ENCODE data around the gene TMEM256.

DNA sequence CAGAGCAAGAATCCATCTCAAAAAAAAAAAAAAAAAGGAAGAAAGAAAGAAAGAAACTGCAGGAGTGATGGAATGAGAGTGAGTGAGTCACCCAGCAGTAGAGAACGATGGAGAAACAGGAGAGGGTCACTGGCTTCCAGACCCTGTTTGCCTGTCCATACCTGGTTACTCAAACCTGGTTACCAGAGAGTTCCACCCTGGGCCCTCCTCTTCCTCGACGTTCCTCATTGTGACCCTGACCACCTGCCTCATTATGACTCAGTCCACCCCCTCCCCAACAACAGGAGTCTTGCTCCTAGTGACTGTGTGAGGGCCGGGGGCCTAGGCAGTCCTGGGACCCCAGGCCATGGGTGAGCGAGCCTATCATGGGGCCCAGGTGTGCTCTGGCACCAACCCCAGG, 24.7 kb upstream of the TMEM256 start, which contains the start of gene SPEM3:
- TF ChIP-seq GATA2 (CRISPR knock-in tag; IDR thresholded peaks at IDR 0.05) (no peak), FOXA1 (IDR thresholded peaks at IDR 0.05; ENCODE audit: borderline replicate concordance) (no peak), KDM5B (IDR thresholded peaks at IDR 0.05; ENCODE audit: insufficient replicate concordance, low read depth, low read length) (no peak), POLR2A (conservative IDR thresholded peaks at IDR 0.05) (no peak)
